HUES64 (cell line): ENCODE data around the gene ZNF438.
"Not testable (repeated sequence)": the region's sequence is repeated elsewhere in the genome, so short reads cannot be mapped to it uniquely, and the experiment has no call there.

Experiments used
- H3K27ac ChIP-seq: 2 replicates; pipeline ENCODE4 v1.7.0; 2013; ENCODE audit warnings: low read depth, low read length, inconsistent platforms
- H3K27me3 ChIP-seq: 2 replicates; pipeline ENCODE4 v1.6.1; 2013; ENCODE audit warnings: mild to moderate bottlenecking, low read length; ENCODE audit not compliant: insufficient read depth
- H3K36me3 ChIP-seq: 2 replicates; pipeline ENCODE4 v1.6.1; 2013; ENCODE audit warnings: mild to moderate bottlenecking, low read length; ENCODE audit not compliant: insufficient read depth
- H3K4me1 ChIP-seq: 2 replicates; pipeline ENCODE4 v1.6.1; 2013; ENCODE audit warnings: mild to moderate bottlenecking, low read length, moderate library complexity; ENCODE audit not compliant: insufficient read depth
- H3K4me3 ChIP-seq: 2 replicates; pipeline ENCODE4 v1.5.1; 2013; ENCODE audit warnings: mild to moderate bottlenecking, low read length, moderate library complexity
- H3K9ac ChIP-seq: 2 replicates; pipeline ENCODE4 v1.6.1; 2013; ENCODE audit warnings: mild to moderate bottlenecking, low read depth, low read length
- H3K9me3 ChIP-seq: 2 replicates; pipeline ENCODE4 v1.6.1; 2013; ENCODE audit warnings: low read depth, low read length; ENCODE audit not compliant: insufficient read depth
- WGBS: fragments of 150-250, 120-280 bp; methylation state at CpG from one replicate; pipeline ENCODE4 v1.1.7; 2013; ENCODE audit warnings: missing lambda C conversion rate; 5-methylcytosine and 5-hydroxymethylcytosine counted together

The ZNF438 gene

DNA sequence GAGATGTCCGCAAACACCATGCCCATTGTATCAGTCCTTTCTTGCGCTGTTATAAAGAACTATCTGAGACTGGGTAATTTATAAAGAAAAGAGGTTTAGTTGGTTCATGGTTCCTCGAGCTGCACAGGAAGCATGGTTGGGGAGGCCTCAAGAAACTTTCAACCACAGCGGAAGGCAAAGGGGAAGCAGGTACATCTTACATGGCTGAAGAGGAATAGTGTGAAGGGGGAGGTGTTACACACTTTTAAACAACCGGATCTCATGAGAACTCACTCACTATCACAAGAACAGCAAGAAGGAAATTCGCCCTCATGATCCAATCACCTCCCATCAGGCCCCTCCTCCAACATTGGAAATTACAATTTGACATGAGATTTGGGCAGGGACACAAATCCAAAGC lies 48.5 kb downstream of the ZNF438 start:
- H3K9me3 ChIP-seq, H3K4me1 ChIP-seq, H3K4me3 ChIP-seq, H3K27me3 ChIP-seq, H3K36me3 ChIP-seq, H3K27ac ChIP-seq, H3K9ac ChIP-seq: not testable (repeated sequence)
- WGBS: 96% methylated on average over 6 of the region's 6 CpGs

DNA sequence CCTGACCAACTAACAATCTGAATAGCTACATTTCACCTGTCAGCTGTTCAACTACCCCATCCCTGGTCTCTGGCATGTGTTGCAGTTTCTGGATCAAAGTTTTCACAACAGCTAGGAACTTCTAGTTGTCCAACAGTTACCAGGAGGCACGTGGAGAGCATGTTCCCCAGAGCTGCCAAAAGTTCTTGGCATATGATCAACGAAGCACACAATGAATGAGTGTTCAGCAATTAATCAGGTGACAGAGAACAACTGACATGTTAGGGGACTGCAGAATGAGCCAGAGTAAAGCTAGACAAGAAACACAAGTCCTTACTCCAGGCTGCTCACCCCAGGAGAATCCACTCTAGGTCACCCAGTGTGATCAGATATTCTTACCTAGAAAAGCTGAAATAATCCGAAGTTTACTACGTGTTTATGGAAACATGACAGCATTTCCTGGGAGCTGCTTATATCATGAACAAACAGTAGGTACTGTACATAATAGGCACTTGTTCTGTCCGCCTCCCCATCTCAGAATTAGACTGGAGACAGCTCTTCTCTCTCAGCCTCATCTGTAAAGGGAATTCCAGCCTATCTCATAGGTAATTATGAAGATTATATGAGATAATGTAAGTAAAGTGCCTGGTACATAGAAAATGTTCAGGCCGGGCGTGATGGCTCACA lies 50.6 kb downstream of the ZNF438 start:
- Histone ChIP-seq H3K9ac (no peak overlapping the region), H3K36me3 (no peaks in the 10 kb centered on the region), H3K27ac (no peak overlapping the region), H3K4me3 (no peak overlapping the region), H3K4me1 (no peaks in the 10 kb centered on the region), H3K27me3 (no peaks in the 10 kb centered on the region), H3K9me3 (no peaks in the 10 kb centered on the region)
- WGBS: 79% methylated on average over 7 of the region's 7 CpGs

DNA sequence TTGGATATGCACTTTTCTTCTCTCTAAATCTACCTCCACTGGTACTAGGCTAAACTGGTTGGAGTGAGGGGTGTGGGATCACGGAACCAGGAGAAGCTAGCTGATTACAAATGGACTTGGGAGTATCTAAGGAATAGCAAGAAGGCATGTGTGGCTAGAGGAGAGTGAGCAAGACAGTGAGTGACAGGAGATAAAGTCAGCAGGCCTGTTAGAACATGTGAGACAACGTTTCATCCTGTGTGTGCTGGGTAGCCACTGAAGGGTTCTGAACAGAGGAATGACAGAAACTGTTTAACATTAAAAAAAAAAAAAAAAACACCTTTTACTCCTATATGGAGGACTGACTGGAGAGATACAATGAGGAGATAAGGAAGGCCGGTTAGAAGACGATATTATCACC lies 51.7 kb downstream of the ZNF438 start:
- H3K9ac ChIP-seq: no peak overlapping the region
- H3K27me3 ChIP-seq: no peaks in the 10 kb centered on the region
- H3K4me1 ChIP-seq: no peaks in the 10 kb centered on the region
- no peaks in the 10 kb centered on the region for H3K9me3 ChIP-seq
- no peak overlapping the region for H3K27ac ChIP-seq
- H3K36me3 ChIP-seq: no peaks in the 10 kb centered on the region
- H3K4me3 ChIP-seq: no peak overlapping the region
- WGBS: 86% methylated on average over 4 of the region's 4 CpGs

DNA sequence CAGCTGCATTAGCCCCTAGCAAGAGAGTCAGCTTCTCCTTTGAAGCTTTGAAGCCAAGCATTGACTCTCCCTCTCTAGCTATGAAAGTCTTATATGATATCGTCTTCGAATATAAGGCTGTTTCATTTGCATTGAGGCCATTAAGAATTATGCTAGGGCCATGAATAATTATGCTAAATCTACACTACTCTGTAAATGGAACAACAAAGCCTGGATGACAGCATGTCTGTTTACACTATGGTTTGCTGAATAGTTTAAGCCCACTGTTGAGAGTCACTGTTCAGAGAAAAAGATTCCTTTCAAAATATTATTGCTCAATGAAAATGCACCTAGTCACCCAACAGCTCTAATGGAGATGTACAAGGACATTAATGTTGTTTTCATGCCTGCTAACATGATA lies 52.8 kb downstream of the ZNF438 start:
- Histone ChIP-seq H3K27me3 (no peaks in the 10 kb centered on the region), H3K27ac (no peak overlapping the region), H3K4me1 (no peaks in the 10 kb centered on the region), H3K9ac (no peak overlapping the region), H3K9me3 (no peaks in the 10 kb centered on the region), H3K36me3 (no peaks in the 10 kb centered on the region), H3K4me3 (no peak overlapping the region)
- WGBS: 100% methylated on average over 1 of the region's 2 CpGs

DNA sequence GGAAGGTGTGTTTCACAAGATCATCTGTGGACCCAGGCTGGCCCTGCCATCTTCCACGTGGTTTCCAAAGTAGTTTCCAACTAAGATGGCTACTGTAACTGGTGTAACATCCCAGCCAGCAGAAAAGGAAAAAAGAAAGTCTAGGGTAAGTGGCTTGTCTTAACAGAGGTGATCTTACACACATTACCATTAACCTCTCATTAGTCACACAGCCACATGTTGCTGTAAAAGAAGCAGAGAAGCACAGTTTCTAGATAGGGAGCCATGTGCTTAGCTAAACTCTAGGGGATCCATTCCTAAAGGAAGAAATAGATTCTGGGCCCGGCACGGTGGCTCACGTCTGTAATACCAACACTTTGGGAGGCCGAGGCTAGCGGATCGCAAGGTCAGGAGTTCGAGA lies 54.3 kb downstream of the ZNF438 start:
- WGBS: 96% methylated on average over 8 of the region's 8 CpGs
- Histone ChIP-seq H3K27ac (no peak overlapping the region), H3K4me1 (no peaks in the 10 kb centered on the region), H3K9ac (no peak overlapping the region), H3K4me3 (no peak overlapping the region), H3K27me3 (no peaks in the 10 kb centered on the region), H3K9me3 (no peaks in the 10 kb centered on the region), H3K36me3 (no peaks in the 10 kb centered on the region)

DNA sequence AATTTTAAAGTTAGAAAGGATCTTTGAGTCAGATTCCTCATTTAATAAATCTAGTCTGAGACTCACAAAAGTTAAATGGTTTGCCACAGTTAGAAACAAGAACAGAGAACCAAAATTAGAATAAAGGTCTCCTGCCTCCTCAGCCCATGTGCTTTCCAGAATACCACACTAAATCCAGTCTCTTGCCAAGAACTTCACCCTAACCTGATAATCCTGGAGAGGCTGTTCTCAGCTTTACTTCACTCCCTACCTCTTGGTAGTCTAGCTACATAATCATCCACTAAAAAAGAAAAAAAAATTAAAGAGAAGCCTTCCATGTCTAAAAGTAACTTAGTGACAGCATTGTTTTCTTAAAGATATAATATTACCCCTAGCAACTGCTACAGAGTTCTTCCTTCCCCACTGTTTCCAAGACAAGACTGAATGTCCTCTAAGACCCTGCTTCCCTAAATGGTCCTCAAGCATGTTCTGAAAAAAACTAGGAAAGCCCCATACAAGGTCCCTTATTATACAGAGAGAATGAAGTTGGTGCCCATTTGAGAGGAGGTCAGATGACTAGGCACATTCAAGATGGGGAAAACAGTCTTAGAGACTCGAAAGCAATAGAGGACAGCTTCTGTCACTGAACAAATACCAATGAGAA lies 56.8 kb downstream of the ZNF438 start:
- H3K9me3 ChIP-seq: no peaks in the 10 kb centered on the region
- H3K9ac ChIP-seq: no peak overlapping the region
- H3K4me1 ChIP-seq: no peaks in the 10 kb centered on the region
- no peak overlapping the region for H3K4me3 ChIP-seq
- 90% methylated on average over 1 of the region's 1 CpG for WGBS
- no peak overlapping the region for H3K27ac ChIP-seq
- H3K27me3 ChIP-seq: no peaks in the 10 kb centered on the region
- no peaks in the 10 kb centered on the region for H3K36me3 ChIP-seq

DNA sequence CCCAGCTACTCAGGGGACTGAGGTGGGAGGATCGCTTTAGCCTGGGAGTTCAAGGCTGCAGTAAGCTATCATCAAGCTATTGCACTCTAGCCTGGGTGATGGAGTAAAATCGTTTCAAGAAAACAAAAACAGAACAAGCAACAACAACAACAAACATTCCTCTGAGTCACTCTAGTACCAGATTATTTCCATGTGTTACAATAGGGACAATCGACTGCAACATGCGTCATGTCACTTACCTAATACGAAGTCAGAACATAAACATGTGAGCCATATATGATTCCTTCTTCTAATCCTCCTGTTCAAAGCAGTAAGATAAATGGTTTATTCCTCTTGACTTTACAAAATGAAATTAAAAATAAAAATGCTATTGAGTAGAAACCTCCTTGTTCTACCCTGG lies 57.3 kb downstream of the ZNF438 start:
- Histone ChIP-seq H3K27me3 (no peaks in the 10 kb centered on the region), H3K27ac (no peak overlapping the region), H3K9me3 (no peaks in the 10 kb centered on the region), H3K36me3 (no peaks in the 10 kb centered on the region), H3K4me1 (no peaks in the 10 kb centered on the region), H3K9ac (no peak overlapping the region), H3K4me3 (no peak overlapping the region)
- WGBS: 93% methylated on average over 5 of the region's 5 CpGs

DNA sequence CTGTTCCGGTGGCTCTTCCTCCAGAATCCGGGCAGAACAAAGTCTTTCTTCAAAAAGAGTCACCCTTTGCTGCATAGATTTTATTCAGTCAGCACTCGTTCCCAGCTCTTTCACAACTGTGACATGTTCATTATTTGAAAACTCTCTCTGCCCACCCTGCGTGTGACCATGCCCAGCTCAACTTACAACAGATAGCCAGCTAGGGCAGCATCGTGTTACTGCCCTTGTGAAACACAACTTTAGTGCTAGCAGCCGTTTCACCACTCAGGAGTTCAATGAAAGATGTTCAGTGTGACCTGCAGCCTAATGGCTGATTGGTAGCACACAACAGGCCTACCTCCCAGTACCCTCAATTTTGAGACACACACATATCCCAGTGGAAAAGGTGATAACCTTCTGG lies 57.9 kb downstream of the ZNF438 start:
- no peak overlapping the region for H3K4me3 ChIP-seq
- no peaks in the 10 kb centered on the region for H3K27me3 ChIP-seq
- no peaks in the 10 kb centered on the region for H3K4me1 ChIP-seq
- H3K27ac ChIP-seq: no peak overlapping the region
- no peaks in the 10 kb centered on the region for H3K9me3 ChIP-seq
- 72% methylated on average over 6 of the region's 6 CpGs for WGBS
- no peaks in the 10 kb centered on the region for H3K36me3 ChIP-seq
- H3K9ac ChIP-seq: no peak overlapping the region

DNA sequence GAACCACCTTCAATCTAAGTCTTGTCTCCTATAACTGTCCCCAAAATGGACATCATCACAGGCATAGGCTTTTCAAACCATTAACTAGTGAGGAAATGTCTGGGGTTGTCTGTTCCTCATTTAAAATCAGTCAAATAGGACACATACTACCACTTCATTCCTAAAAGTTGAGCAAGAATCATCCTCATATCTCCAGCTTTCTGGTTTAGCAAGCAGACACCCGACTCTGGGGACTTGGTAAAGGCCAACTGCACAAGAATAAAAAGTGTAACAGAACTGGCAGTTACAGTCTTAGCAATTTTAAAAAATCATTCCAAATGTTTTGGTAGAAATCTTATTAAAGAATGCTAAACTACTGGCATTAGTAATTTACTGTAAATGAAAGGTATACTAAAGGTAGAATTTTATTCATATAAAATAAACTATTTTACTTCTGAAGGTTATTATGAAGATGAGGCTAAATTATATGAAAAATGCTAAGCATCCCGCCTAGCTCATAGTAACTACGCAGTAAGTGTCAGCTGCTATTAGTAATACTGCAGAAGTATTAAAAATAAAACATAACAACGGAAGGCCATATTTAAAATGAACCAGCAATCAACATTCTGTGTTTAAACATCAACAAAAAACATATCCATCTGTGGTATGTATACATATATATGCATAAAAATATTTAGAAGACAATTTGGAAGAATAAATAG lies 60.8 kb downstream of the ZNF438 start:
- no peaks in the 10 kb centered on the region for H3K27me3 ChIP-seq
- H3K4me3 ChIP-seq: no peak overlapping the region
- no peaks in the 10 kb centered on the region for H3K9me3 ChIP-seq
- no peak overlapping the region for H3K9ac ChIP-seq
- H3K27ac ChIP-seq: no peak overlapping the region
- no peaks in the 10 kb centered on the region for H3K4me1 ChIP-seq
- WGBS: 84% methylated on average over 3 of the region's 4 CpGs
- no peaks in the 10 kb centered on the region for H3K36me3 ChIP-seq

DNA sequence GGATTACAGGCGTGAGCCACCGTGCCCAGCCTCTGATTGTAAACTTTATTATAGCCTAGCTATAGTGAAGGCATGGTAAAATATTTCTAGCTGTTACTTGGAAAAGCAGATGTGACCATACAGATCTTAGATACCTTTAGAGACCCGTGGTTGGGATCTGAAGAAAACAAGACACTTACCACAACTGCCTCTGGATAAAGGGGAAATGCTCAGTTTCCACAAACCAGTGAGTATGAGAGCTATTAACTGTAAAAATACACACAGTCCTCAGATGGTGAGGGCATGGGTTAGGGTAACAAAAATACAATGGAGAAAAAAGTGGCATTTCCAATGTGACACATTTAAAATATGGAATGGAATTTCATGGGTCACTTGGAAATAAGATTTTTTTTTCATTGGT lies 63.0 kb downstream of the ZNF438 start:
- Histone ChIP-seq H3K4me1 (no peaks in the 10 kb centered on the region), H3K4me3 (no peak overlapping the region), H3K36me3 (no peaks in the 10 kb centered on the region), H3K27ac (no peak overlapping the region), H3K9ac (no peak overlapping the region), H3K27me3 (no peaks in the 10 kb centered on the region), H3K9me3 (no peaks in the 10 kb centered on the region)
- 89% methylated on average over 3 of the region's 3 CpGs for WGBS

DNA sequence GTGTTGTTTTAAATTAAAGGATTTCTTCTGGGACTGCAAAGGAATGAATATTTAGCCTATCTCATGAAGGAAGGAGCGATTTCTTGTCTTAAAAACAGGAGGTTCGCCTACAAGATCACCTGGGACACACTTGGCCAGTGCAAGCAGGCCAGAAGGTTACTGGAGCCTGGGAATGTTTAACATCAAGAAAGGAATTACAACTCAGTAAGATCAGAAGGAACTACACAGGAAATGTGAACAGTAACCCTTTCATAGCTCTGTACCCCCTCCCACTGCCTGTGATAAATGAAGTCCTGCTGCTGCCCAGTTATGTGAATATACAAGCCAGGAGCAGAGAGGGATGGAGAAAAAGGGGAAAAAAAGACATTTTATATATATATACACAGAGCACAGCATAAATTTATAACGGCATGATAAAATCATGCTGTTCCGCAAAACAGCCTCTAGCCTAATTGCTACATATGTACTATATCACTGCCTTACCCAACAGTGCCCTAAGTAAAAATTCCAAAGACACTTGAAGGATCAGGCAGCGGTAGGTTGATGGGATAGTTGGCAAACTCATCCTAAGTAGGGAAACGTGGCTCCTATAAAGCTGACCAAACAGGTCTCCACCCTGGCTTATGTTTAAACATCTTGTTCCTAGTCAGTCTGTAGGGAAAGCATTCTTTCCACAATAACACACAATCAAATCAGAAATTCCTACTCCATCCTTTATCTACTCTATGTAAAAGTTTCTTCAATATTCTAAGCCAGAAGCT lies 63.8 kb downstream of the ZNF438 start:
- H3K4me3 ChIP-seq: no peak overlapping the region
- no peaks in the 10 kb centered on the region for H3K9me3 ChIP-seq
- H3K9ac ChIP-seq: no peak overlapping the region
- no peak overlapping the region for H3K27ac ChIP-seq
- H3K27me3 ChIP-seq: no peaks in the 10 kb centered on the region
- no peaks in the 10 kb centered on the region for H3K36me3 ChIP-seq
- WGBS: 87% methylated on average over 6 of the region's 6 CpGs
- no peaks in the 10 kb centered on the region for H3K4me1 ChIP-seq
